Calu3 (cell line): ENCODE data around the gene TBC1D23. TPM values are rescaled to one million over a fixed set of nuclear protein-coding genes. Genes with fewer than 3 reads are reported as not detected.

ENCODE experiments used
- BruUV-seq: library from RNA; stranded (reverse); fragments of 400-500 nt; replicated peaks from 2 replicates; lab custom pipeline; 2021; lab: Mats Ljungman, UMichigan
- CTCF ChIA-PET: fragments of 300-600 bp; sonication (Branson Sonifier 250); formaldehyde crosslinking; loops from one replicate; lab custom pipeline; 2022; ENCODE audit warnings: antibody characterized with exemption; lab: Charles Lee
- DNase-seq: peaks from one replicate; pipeline ENCODE4 v3.0.0; 2022
- H3K27ac Mint-ChIP-seq: one replicate; pipeline ENCODE4 v1.8.0; 2022; ENCODE audit warnings: mixed read lengths; ENCODE audit not compliant: unreplicated experiment
- H3K27me3 Mint-ChIP-seq: one replicate; pipeline ENCODE4 v1.8.0; 2022; ENCODE audit warnings: mixed read lengths; ENCODE audit not compliant: unreplicated experiment
- H3K36me3 Mint-ChIP-seq: one replicate; pipeline ENCODE4 v1.8.0; 2022; ENCODE audit warnings: mild to moderate bottlenecking, moderate library complexity, mixed read lengths; ENCODE audit not compliant: insufficient read depth, unreplicated experiment
- H3K4me1 Mint-ChIP-seq: one replicate; pipeline ENCODE4 v1.8.0; 2022; ENCODE audit warnings: mild to moderate bottlenecking, low read depth, mixed read lengths; ENCODE audit not compliant: unreplicated experiment
- H3K4me3 Mint-ChIP-seq: one replicate; pipeline ENCODE4 v1.8.0; 2022; ENCODE audit warnings: mild to moderate bottlenecking, low read depth, moderate library complexity, mixed read lengths; ENCODE audit not compliant: unreplicated experiment
- H3K9me3 Mint-ChIP-seq: one replicate; pipeline ENCODE4 v1.8.0; 2022; ENCODE audit warnings: low read depth, mixed read lengths; ENCODE audit not compliant: unreplicated experiment
- CTCF ChIP-seq: fragments of 200-600 bp; IDR thresholded peaks from one replicate; pipeline ENCODE4 v1.8.0; 2022; ENCODE audit warnings: antibody characterized with exemption; ENCODE audit not compliant: unreplicated experiment
- intact Hi-C: fragments of 100-400 bp; cut with micrococcal nuclease; formaldehyde crosslinking; loops from one replicate; pipeline ENCODE4 v1.10.0; 2022; ENCODE audit not compliant: unreplicated experiment
- total RNA-seq: library from RNA; stranded (reverse); gene quantifications from 2 replicates; pipeline ENCODE4 v1.2.3, GENCODE V29; 2022

TBC1D23 gene
- total RNA-seq, 1 experiment from 2014 or later: 26.1 TPM

GRCh38 chr3:100268156-100268555 lies 7.4 kb downstream of the TBC1D23 start:
- DNase-seq: no peak
- intact Hi-C loops: no loop called here
- CTCF ChIA-PET: interaction anchor here (1.6 kb wide), 1 partner anchor 9 kb away, joined by 3 read pairs; no protein-coding TSS in a partner anchor
- Mint-ChIP-seq H3K9me3 (no peaks in the 10 kb centered on the region), H3K27ac (no peak overlapping the region), H3K4me3 (no peak overlapping the region), H3K27me3 (no peaks in the 10 kb centered on the region), H3K36me3 (no peaks in the 10 kb centered on the region), H3K4me1 (peaks cover 35% of the 10 kb centered on the region)
- no TSS peak for BruUV-seq
- no peak for TF ChIP-seq CTCF

- Mint-ChIP-seq H3K27me3 (no peaks in the 10 kb centered on the region), H3K9me3 (no peaks in the 10 kb centered on the region), H3K4me1 (peaks cover 27% of the 10 kb centered on the region), H3K36me3 (no peaks in the 10 kb centered on the region), H3K4me3 (no peak overlapping the region), H3K27ac (no peak overlapping the region)
- no peak for TF ChIP-seq CTCF
- DNase-seq: no peak
- intact Hi-C loops: no loop called here
- CTCF ChIA-PET: interaction anchor here (0.7 to 1.6 kb wide), 2 partner anchors 9 to 19 kb away, joined by 3 to 4 read pairs; no protein-coding TSS in a partner anchor
- BruUV-seq: no TSS peak
These were observed 8.2 kb downstream of the TBC1D23 start for GRCh38 chr3:100269001-100269400.

- CTCF ChIA-PET: interaction anchor here (0.6 to 1.6 kb wide), 4 partner anchors 8 to 319 kb away, joined by 3 to 4 read pairs (median 3); no protein-coding TSS in a partner anchor
- H3K4me3 Mint-ChIP-seq: no peak overlapping the region
- H3K36me3 Mint-ChIP-seq: no peaks in the 10 kb centered on the region
- H3K27me3 Mint-ChIP-seq: no peaks in the 10 kb centered on the region
- intact Hi-C loops: no loop called here
- no TSS peak for BruUV-seq
- peak overlapping the region; percentile 32 for H3K27ac Mint-ChIP-seq
- H3K4me1 Mint-ChIP-seq: peaks cover 21% of the 10 kb centered on the region
- peak; percentile 8 for DNase-seq
- no peaks in the 10 kb centered on the region for H3K9me3 Mint-ChIP-seq
- no peak for TF ChIP-seq CTCF
These were observed 8.8 kb downstream of the TBC1D23 start for GRCh38 chr3:100269410-100270214.

- no peak overlapping the region for H3K4me3 Mint-ChIP-seq
- H3K36me3 Mint-ChIP-seq: no peaks in the 10 kb centered on the region
- H3K27ac Mint-ChIP-seq: peak overlapping the region; percentile 32
- H3K27me3 Mint-ChIP-seq: no peaks in the 10 kb centered on the region
- no TSS peak for BruUV-seq
- no peaks in the 10 kb centered on the region for H3K9me3 Mint-ChIP-seq
- CTCF ChIA-PET: interaction anchor here (0.6 to 0.7 kb wide), 2 partner anchors 13 to 319 kb away, joined by 3 read pairs; no protein-coding TSS in a partner anchor
- no peak for DNase-seq
- intact Hi-C loops: no loop called here
- TF ChIP-seq CTCF: no peak
- peaks cover 21% of the 10 kb centered on the region for H3K4me1 Mint-ChIP-seq
These were observed 9.4 kb downstream of the TBC1D23 start for GRCh38 chr3:100270215-100270583.
